ENCODE results near the gene ZBED5. TPM values are rescaled to one million over a fixed set of nuclear protein-coding genes. Genes with fewer than 3 reads are reported as not detected.

The ZBED5 gene
- total and polyA plus RNA-seq, 9 of the 15 experiments (the other 6 are each of a cell fraction or from before 2014, with no cell fraction given) = 12.4 to 70.7 (median 26.8) TPM

DNA sequence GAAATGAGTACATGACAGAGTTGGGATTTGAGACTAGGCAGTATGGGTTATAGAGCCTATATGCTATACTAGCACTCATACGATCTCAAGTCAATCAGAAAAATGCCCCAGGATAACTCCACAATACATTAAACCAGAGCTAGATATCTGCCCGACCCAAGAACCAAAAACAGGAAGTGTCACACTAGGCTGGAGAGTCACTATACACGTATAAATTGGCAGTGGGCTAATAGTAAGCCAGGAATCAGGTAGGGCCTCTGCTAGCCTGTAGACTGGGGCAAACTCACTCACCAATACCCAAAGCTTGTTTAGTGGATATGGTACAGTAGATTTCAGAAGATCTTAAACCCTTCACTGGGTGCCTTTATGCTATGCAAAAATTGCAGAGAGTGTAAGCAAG, 33.0 kb downstream of the ZBED5 start (continued):
- TF ChIP-seq, protein P1, sequence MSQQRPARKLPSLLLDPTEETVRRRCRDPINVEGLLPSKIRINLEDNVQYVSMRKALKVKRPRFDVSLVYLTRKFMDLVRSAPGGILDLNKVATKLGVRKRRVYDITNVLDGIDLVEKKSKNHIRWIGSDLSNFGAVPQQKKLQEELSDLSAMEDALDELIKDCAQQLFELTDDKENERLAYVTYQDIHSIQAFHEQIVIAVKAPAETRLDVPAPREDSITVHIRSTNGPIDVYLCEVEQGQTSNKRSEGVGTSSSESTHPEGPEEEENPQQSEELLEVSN (IDR thresholded peaks at IDR 0.05; ENCODE audit: borderline replicate concordance in 1 of 2, extremely low read depth in 1 of 2, insufficient read depth in 1 of 2, insufficient read length in 1 of 2, low read depth in 1 of 2, low read length in 1 of 2, poor library complexity in 1 of 2, severe bottlenecking in 1 of 2) = no peak
- no peak for TF ChIP-seq POLR3G (IDR thresholded peaks at IDR 0.05; ENCODE audit: extremely low read depth, insufficient read length, insufficient replicate concordance)
- TF ChIP-seq ZNF764 (CRISPR knock-in tag; IDR thresholded peaks at IDR 0.05; ENCODE audit: low read depth) = no peak
- TF ChIP-seq, protein P2, sequence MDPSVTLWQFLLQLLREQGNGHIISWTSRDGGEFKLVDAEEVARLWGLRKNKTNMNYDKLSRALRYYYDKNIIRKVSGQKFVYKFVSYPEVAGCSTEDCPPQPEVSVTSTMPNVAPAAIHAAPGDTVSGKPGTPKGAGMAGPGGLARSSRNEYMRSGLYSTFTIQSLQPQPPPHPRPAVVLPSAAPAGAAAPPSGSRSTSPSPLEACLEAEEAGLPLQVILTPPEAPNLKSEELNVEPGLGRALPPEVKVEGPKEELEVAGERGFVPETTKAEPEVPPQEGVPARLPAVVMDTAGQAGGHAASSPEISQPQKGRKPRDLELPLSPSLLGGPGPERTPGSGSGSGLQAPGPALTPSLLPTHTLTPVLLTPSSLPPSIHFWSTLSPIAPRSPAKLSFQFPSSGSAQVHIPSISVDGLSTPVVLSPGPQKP (CRISPR knock-in tag; IDR thresholded peaks at IDR 0.05) = no peak
- TF ChIP-seq FOXA1 (IDR thresholded peaks at IDR 0.05; ENCODE audit: borderline replicate concordance) = no peak
- TF ChIP-seq TARDBP (IDR thresholded peaks at IDR 0.05) = no peak
- TF ChIP-seq, protein P3, sequence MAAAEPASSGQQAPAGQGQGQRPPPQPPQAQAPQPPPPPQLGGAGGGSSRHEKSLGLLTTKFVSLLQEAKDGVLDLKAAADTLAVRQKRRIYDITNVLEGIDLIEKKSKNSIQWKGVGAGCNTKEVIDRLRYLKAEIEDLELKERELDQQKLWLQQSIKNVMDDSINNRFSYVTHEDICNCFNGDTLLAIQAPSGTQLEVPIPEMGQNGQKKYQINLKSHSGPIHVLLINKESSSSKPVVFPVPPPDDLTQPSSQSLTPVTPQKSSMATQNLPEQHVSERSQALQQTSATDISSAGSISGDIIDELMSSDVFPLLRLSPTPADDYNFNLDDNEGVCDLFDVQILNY (CRISPR knock-in tag; IDR thresholded peaks at IDR 0.05) = no peak
- TF ChIP-seq EHMT2 (IDR thresholded peaks at IDR 0.05) = no peak
- no peak for TF ChIP-seq XRCC4 (IDR thresholded peaks at IDR 0.05; ENCODE audit: extremely low read depth, insufficient read depth, insufficient read length)
- TF ChIP-seq, protein P4, sequence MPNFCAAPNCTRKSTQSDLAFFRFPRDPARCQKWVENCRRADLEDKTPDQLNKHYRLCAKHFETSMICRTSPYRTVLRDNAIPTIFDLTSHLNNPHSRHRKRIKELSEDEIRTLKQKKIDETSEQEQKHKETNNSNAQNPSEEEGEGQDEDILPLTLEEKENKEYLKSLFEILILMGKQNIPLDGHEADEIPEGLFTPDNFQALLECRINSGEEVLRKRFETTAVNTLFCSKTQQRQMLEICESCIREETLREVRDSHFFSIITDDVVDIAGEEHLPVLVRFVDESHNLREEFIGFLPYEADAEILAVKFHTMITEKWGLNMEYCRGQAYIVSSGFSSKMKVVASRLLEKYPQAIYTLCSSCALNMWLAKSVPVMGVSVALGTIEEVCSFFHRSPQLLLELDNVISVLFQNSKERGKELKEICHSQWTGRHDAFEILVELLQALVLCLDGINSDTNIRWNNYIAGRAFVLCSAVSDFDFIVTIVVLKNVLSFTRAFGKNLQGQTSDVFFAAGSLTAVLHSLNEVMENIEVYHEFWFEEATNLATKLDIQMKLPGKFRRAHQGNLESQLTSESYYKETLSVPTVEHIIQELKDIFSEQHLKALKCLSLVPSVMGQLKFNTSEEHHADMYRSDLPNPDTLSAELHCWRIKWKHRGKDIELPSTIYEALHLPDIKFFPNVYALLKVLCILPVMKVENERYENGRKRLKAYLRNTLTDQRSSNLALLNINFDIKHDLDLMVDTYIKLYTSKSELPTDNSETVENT (CRISPR knock-in tag; IDR thresholded peaks at IDR 0.05) = no peak
- peak; percentile 99 for TF ChIP-seq SPI1 (IDR thresholded peaks at IDR 0.05; ENCODE audit: borderline replicate concordance, low read depth, low read length)
- TF ChIP-seq EZH2 (IDR thresholded peaks at IDR 0.05; ENCODE audit: borderline replicate concordance, low read depth, low read length) = no peak
- TF ChIP-seq, protein P5, sequence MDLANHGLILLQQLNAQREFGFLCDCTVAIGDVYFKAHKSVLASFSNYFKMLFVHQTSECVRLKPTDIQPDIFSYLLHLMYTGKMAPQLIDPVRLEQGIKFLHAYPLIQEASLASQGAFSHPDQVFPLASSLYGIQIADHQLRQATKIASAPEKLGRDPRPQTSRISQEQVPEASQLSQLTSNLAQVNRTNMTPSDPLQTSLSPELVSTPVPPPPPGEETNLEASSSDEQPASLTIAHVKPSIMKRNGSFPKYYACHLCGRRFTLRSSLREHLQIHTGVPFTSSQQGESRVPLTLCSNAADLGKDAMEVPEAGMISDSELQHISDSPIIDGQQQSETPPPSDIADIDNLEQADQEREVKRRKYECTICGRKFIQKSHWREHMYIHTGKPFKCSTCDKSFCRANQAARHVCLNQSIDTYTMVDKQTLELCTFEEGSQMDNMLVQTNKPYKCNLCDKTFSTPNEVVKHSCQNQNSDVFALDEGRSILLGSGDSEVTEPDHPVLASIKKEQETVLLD (IDR thresholded peaks at IDR 0.05) = no peak
- TF ChIP-seq ZNF324 (CRISPR knock-in tag; IDR thresholded peaks at IDR 0.05) = no peak
- no peak for TF ChIP-seq CBX3 (IDR thresholded peaks at IDR 0.05; ENCODE audit: borderline replicate concordance in 1 of 2, low read length in 2 of 2)
